GM19395 (cell line): Measurements from ENCODE around the gene ERICH3.

ENCODE experiments used
- ATAC-seq: cut with Tn5 transposase; IDR thresholded peaks from one replicate; pipeline ENCODE4 v1.9.1; 2021; ENCODE audit warnings: mild to moderate bottlenecking, moderate library complexity; ENCODE audit not compliant: unreplicated experiment

Gene ERICH3

GRCh38 chr1:74673351-74674111 is at the start of gene ERICH3:
Gene ERICH3 (minus strand): TSS chr1:74673792. CDS start chr1:74673519, 273 bp downstream.
- ATAC-seq: peak; percentile 63

GRCh38 chr1:74717626-74718025 is 44.0 kb upstream of the ERICH3 start:
- ATAC-seq: no peak

GRCh38 chr1:74716822-74717221 is 43.2 kb upstream of the ERICH3 start:
- no peak for ATAC-seq

- no peak for ATAC-seq
Measured at GRCh38 chr1:74715806-74716205, 42.2 kb upstream of the ERICH3 start.

- ATAC-seq: no peak
Measured at GRCh38 chr1:74715236-74715502, 41.6 kb upstream of the ERICH3 start.

GRCh38 chr1:74714429-74715235 is 41.0 kb upstream of the ERICH3 start:
- peak; percentile 68 for ATAC-seq

GRCh38 chr1:74713849-74714248 is 40.3 kb upstream of the ERICH3 start:
- ATAC-seq: peak; percentile 28

- ATAC-seq: no peak
Measured at GRCh38 chr1:74712881-74713280, 39.3 kb upstream of the ERICH3 start.

- ATAC-seq: no peak
Measured at GRCh38 chr1:74703386-74704182, 30.0 kb upstream of the ERICH3 start.

GRCh38 chr1:74699331-74699730 is 25.7 kb upstream of the ERICH3 start:
- peak; percentile 47 for ATAC-seq

- no peak for ATAC-seq
Measured at GRCh38 chr1:74697832-74698231, 24.2 kb upstream of the ERICH3 start.

GRCh38 chr1:74693473-74693872 is 19.9 kb upstream of the ERICH3 start:
- ATAC-seq: no peak

GRCh38 chr1:74690909-74691308 is 17.3 kb upstream of the ERICH3 start:
- no peak for ATAC-seq

GRCh38 chr1:74690364-74690696 is 16.7 kb upstream of the ERICH3 start:
- peak; percentile 6 for ATAC-seq

- ATAC-seq: peak; percentile 80
Measured at GRCh38 chr1:74689621-74690363, 16.2 kb upstream of the ERICH3 start.

- ATAC-seq: no peak
Measured at GRCh38 chr1:74686928-74687327, 13.3 kb upstream of the ERICH3 start.

- no peak for ATAC-seq
Measured at GRCh38 chr1:74684301-74684700, 10.7 kb upstream of the ERICH3 start.

GRCh38 chr1:74683656-74684055 is 10.1 kb upstream of the ERICH3 start:
- no peak for ATAC-seq

- ATAC-seq: no peak
Measured at GRCh38 chr1:74681851-74682250, 8.3 kb upstream of the ERICH3 start.

GRCh38 chr1:74681449-74681848 is 7.9 kb upstream of the ERICH3 start:
- ATAC-seq: peak; percentile 90

- peak; percentile 46 for ATAC-seq
Measured at GRCh38 chr1:74681001-74681400, 7.4 kb upstream of the ERICH3 start.
